GM10266 (cell line): ENCODE measurements around the gene CACNA2D4.

Source experiments
- DNase-seq: peaks from one replicate; pipeline ENCODE4 v3.0.0; 2012; ENCODE audit errors: extremely low spot score
- CTCF ChIP-seq: IDR thresholded peaks from 2 replicates; pipeline ENCODE4 v1.5.1; 2012; ENCODE audit warnings: mild to moderate bottlenecking, low read depth; ENCODE audit not compliant: control insufficient read depth, insufficient read depth; ENCODE audit errors: missing control alignments

CACNA2D4 gene

GRCh38 chr12:1811948-1812291, 106.5 kb downstream of the CACNA2D4 start:
- DNase-seq: no peak
- no peak for TF ChIP-seq CTCF

DNA sequence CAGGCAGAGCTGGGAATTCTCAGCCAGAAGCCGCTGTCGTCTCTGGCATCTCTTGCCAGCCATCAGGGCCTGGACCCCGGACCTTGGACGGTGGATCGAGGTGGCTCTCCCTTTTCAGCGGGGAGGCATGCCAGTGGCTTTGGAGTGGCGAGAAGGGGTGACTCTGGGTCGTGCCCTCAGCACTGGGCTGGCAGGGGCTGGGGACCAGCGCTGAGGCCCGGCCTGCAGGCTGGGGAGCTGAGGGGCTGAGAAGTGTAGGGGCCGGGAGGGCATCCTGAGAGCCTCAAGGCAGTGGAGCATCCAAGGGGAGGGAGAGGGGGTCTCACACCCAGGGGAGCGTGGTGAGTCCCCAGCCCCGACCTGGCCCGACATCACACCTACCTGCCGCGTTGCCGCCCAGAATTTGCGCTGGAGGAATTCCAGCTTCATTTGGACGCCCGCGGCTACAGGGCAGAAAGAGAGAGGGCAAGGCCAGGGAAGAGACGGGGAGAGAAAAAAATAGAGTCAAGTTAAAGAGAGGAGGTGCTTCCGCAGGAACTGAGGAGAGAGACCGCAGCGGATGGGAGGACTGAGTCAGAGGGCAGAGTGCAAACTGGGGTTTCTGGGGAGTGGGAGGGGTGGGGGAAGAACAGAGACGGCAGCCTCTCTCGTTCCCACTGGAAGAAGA, 107.0 kb downstream of the CACNA2D4 start:
- no peak for TF ChIP-seq CTCF
- DNase-seq: no peak

DNA sequence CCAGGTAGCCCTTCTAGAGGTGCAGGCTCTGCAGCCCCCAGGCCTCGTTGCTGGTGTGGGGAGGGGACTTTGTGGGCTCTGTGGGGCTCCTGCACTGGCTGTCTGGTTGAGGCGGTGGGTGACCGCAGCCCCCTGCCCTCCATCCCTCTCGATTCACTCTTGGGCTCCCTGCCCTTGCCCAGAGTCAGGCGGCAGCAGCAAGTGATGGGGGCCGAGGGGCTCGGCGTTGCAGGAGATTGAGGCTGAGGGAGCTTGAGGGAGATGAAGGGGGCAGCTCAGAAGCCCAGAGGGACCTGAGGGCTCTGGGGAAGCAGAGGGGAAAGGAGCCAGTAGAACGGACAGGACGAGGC, 107.5 kb downstream of the CACNA2D4 start:
- no peak for TF ChIP-seq CTCF
- no peak for DNase-seq

- TF ChIP-seq CTCF: no peak
- no peak for DNase-seq
These were observed 108.1 kb downstream of the CACNA2D4 start for GRCh38 chr12:1810201-1810930.

DNA sequence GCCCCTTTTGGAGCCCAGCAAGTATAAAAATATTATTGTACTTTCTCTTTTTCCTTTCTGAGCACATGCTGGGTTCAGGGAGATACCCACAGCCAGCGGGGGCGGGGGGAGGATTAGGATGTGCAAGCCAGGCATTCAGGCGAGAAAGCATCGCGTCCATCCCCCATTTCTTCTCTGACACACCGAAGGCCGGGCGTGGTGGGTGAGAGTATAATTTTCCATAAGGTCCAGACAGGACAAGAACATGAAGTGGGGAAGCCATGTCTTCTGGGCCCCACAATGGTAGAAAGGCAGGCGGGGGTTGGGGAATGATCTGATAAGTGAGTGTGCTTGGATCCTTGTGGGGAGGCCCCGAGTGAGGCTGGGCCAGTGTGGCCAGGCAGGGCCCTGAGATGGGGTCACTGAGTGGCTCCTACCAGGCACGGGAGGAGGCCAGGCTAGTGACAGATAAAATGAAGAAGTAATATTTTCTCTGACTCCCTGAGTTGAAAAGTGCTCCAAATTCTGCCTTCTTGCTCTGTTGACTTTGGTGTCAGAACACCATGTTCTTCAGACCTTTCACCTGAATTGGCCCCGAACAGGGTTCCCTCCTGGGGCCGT, 108.8 kb downstream of the CACNA2D4 start:
- TF ChIP-seq CTCF: no peak
- no peak for DNase-seq

GRCh38 chr12:1808798-1809480, 109.5 kb downstream of the CACNA2D4 start:
- TF ChIP-seq CTCF: no peak
- no peak for DNase-seq
